Endometrium (tissue), 2 donors: ENCODE data around the gene NPIPB8.
A peak's percentile ranks its signal among the peaks of the same experiment; 100 is the strongest.
"Not testable (repeated sequence)": the region's sequence is repeated elsewhere in the genome, so short reads cannot be mapped to it uniquely, and the experiment has no call there.

Source experiments
- FAIRE-seq: peaks from 2 replicates; lab custom pipeline; 2012; peaks lifted over from hg19 to GRCh38; lab: Jason Lieb, UNC
- donor health status: control.
- donor health status: control.

NPIPB8 gene

DNA sequence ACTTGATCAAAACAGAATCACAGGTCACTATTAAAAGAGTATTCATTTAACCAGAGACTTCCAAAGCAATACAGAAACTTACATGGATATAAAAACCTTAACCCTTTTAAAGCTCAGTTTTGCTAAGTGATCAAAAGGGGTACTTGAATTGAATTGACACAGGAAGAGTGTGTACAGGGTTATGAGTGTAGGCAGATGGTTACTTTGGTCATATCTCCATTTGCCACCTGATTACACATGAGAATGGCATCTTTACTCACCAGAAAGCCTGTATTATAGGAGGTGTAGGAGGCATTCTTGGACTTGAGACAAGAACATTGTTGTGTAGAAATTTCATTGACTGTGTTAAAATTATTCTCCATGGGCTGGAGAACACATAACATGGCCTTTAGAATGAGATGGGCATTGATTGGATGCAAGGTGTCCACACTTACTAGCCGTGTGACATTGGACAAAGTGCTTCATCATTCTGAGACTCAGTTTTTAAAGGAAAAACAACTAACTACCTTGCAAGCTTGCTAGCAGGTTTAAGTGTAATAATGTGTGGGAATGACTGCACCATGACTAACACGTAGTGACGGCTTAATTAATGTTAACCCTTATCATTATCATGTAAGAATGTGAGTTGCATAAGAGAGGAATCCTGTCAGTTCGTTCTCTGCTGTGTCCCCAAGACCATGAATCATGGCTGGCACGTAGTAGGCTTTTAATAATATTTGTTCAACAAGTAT is 1.6 kb upstream of the NPIPB8 start:
- FAIRE-seq: not testable (repeated sequence)

GRCh38 chr16:28638359-28638758 is 494 bp downstream of the NPIPB8 start:
- FAIRE-seq: not testable (repeated sequence)

DNA sequence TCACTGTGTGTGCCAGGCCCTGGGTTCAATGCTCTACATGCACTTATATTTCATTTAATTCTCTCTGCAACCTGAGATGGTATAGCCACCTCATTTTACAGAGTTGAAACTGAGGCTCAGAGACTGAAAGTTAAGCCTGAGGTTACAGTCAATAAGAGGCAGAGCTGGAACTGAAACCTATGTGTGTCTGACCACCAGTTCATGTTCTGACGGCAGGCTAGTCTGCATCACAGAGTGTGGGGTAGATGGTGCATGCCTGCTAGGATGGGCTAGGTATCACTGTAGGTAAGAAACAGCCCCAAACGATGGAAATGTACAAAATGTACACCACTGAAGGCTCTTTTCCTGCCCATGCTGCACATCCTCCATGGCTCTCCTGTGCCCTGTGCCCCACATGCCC is 2.1 kb downstream of the NPIPB8 start:
- FAIRE-seq: not testable (repeated sequence)

GRCh38 chr16:28666264-28666663 is 28.4 kb downstream of the NPIPB8 start:
- not testable (repeated sequence) for FAIRE-seq

GRCh38 chr16:28667480-28667879 is 29.6 kb downstream of the NPIPB8 start:
- FAIRE-seq: not testable (repeated sequence)

DNA sequence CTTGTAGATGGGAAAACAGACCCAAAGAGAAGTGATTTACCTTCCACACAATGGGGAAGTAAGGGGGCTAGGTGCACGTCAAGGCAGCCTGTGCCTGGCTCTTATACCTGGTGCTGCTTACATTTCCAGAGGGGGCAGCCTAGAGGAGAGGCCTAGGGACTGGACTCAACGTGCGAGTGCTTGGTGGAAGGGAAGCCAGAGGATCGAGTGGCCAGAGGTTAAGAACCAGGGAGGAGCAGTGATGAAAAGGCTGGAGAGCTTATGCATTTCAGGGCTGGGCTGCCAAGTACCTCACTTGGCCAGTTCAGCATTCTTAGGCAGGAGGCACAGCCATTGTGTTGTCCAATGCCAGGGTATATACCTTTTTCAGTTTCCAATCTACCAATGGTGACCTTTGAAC is 30.3 kb downstream of the NPIPB8 start:
- not testable (repeated sequence) for FAIRE-seq

- peak; percentile 65 for FAIRE-seq
These were observed 50.6 kb downstream of the NPIPB8 start for GRCh38 chr16:28688327-28688952.

DNA sequence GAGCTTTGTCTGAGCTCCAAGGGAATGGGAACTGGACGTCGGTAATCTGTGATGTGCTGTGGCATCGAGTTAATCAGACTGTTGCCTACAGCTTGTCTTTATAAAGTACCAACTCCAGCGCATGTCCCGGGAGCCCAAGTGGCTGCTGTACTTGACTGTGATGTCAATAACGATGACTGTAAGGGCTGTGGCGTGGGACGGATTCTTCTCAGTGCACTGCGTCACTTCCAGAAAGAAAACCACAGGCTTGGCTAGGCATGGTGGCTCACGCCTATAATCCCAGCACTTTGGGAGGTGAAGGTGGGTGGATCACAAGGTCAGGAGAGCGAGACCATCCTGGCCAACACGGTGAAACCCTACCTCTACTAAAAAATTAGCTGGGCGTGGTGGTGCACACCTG is 51.6 kb downstream of the NPIPB8 start:
- FAIRE-seq: not testable (repeated sequence)

GRCh38 chr16:28691722-28692121 is 53.9 kb downstream of the NPIPB8 start:
- not testable (repeated sequence) for FAIRE-seq

- not testable (repeated sequence) for FAIRE-seq
These were observed 55.5 kb downstream of the NPIPB8 start for GRCh38 chr16:28693257-28693950.

DNA sequence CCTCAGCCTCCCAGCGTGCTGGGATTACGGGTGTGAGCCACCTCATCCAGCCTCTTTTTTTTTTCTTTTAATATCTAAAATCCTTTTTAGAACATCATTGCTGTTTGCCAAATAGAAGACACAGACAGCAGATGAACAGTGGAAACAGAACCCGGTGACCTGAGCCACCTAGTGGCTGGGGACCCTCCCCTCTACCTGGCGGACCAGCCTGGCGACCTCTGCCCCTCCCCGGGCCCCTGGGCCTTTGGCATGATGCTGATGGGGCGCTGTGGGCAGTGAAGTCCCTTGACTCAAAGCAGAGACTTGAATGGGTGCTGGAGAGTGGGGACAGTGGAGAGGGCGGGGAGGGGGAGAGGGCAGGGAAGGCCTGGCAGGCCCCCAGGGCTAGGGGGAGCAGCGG is 61.9 kb downstream of the NPIPB8 start:
- FAIRE-seq: not testable (repeated sequence)

DNA sequence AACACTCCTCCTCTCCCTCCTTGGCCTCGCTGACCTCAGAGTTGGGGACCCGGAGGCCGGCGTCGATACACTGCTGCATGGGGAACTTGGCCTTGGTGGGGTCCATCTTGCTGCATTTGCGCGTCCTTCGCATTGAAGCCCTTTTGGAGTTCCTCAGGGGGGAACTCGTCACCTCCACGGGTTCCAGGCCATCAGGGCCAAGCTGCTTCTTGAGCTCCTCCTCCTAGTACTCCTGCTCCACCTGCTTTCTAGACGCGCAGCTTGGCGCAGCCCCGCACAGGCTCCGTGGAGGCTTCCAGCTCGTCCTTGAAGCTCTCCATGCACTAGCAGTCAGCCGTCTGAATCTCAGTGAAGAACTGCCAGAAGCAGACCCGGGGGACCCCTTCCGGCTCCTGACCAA is 62.5 kb downstream of the NPIPB8 start:
- not testable (repeated sequence) for FAIRE-seq

DNA sequence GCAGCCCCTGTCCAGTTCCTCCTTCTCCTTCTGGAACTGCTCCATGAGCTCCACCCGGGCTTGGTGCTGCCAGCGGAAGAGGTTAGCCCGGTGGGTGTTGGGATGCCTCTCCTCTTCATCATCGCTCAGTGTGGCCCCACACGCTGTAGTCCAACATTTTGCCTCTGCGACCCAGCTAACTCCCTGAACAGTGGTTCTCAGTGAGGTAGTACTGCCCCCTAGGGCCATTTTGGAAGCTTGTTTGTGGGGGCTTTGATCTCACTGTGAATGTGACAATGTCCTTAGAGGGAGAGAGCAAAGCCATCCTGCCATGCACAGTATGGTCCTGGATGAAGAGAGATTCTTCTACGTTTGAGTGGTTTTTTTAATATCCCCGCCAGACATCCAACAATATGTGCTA is 63.5 kb downstream of the NPIPB8 start:
- FAIRE-seq: not testable (repeated sequence)

- FAIRE-seq: not testable (repeated sequence)
These were observed 66.4 kb downstream of the NPIPB8 start for GRCh38 chr16:28704246-28704645.
